ENCODE results near the gene DNAJA4. TPM values are rescaled to one million over a fixed set of nuclear protein-coding genes. Genes with fewer than 3 reads are reported as not detected.

DNAJA4 gene
- total and polyA plus RNA-seq, 2 of the 8 experiments (the other 6 are each of a cell fraction or from before 2014, with no cell fraction given), result 3.6 to 6.2 TPM

DNA sequence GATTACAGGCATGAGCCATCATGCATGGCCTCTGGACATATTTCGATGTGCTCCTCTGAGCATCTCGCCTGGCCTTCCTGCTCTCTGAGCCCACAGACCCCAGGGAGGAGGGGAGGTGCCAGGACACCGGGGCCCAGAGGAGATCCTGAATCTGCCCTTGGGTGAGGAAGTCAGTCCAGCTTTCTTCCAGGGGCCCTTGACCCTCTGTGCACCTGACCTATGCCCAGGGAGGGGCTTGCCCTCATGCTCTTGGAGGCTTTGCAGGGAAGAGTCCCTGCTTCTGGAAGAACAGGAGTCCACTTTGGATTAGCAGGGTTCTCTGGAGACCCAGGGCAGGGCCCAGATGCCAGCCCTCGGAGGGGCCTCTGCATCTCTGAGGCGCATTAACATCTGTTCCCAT, 31.4 kb upstream of the DNAJA4 start:
- Histone ChIP-seq H3K36me3 (ENCODE audit: control insufficient read depth in 2 of 4, insufficient read depth in 4 of 4, low read length in 3 of 4) (no peaks in the 10 kb centered on the region), H2BK12ac (ENCODE audit: low read depth, low read length) (0 out of 2 replicates have a peak overlapping the region, but pooled peaks have one; percentile 45), H4K8ac (ENCODE audit: extremely low read depth, insufficient read depth, low read length) (no peak overlapping the region), H3K4me2 (ENCODE audit: insufficient read depth in 1 of 2, low read depth in 2 of 2, low read length in 2 of 2) (no peak overlapping the region), H3K4me3 (ENCODE audit: extremely low read depth in 1 of 4, insufficient read depth in 2 of 4, low read depth in 3 of 4, low read length in 4 of 4) (no peak overlapping the region), H3K23ac (ENCODE audit: insufficient read length) (no peak overlapping the region), H3K23me2 (ENCODE audit: low read depth, low read length) (no peaks in the 10 kb centered on the region), H4K5ac (ENCODE audit: insufficient read length, low read depth, low read length) (no peak overlapping the region), H3K27me3 (replicated peaks in 1 of 4; ENCODE audit: control insufficient read depth in 3 of 4, extremely low read depth in 1 of 4, insufficient read depth in 3 of 4, low read length in 3 of 4) (no peaks in the 10 kb centered on the region), H3K4ac (replicated peaks; ENCODE audit: insufficient read length, low read depth, low read length) (no peak overlapping the region), H3K4me1 (replicated peaks in 1 of 4; ENCODE audit: control insufficient read depth in 3 of 4, insufficient read depth in 4 of 4, low read length in 3 of 4) (peaks cover 6 to 16% (median 14%) of the 10 kb centered on the region in 4 experiments), H3K9ac (replicated peaks in 1 of 4; ENCODE audit: extremely low read depth in 1 of 4, low read depth in 3 of 4, low read length in 3 of 4) (no peak overlapping the region), H2BK20ac (ENCODE audit: low read length) (peak overlapping the region; percentile 73; the same call in 1 of the 2 replicates), H2AK5ac (ENCODE audit: low read depth, low read length) (no peak overlapping the region), H3K79me2 (ENCODE audit: control insufficient read depth in 1 of 2, insufficient read depth in 2 of 2, low read length in 2 of 2) (no peaks in the 10 kb centered on the region), H2BK5ac (ENCODE audit: low read depth, low read length) (peak overlapping the region; percentile 52; the same call in 1 of the 2 replicates), H3K27ac (ENCODE audit: low read depth, low read length) (no peak overlapping the region), H2BK15ac (ENCODE audit: low read length) (peak overlapping the region; percentile 65; the same call in 1 of the 2 replicates), H2AFZ (ENCODE audit: low read length) (no peak overlapping the region), H3K79me1 (ENCODE audit: low read depth, low read length) (no peaks in the 10 kb centered on the region), H3K14ac (ENCODE audit: insufficient read length) (no peak overlapping the region), H3K18ac (ENCODE audit: extremely low read depth, low read length) (no peak overlapping the region), H4K20me1 (replicated peaks in 1 of 2; ENCODE audit: control insufficient read depth in 1 of 2, insufficient read depth in 2 of 2, low read length in 2 of 2) (no peaks in the 10 kb centered on the region), H2BK120ac (replicated peaks; ENCODE audit: low read depth, low read length) (no peak overlapping the region), H3K9me3 (ENCODE audit: insufficient read depth in 2 of 2, low read depth in 1 of 2, low read length in 1 of 2) (no peaks in the 10 kb centered on the region), H4K91ac (replicated peaks; ENCODE audit: insufficient read length, low read length) (peak overlapping the region; percentile 45), H3K56ac (replicated peaks; ENCODE audit: insufficient read length, low read depth, low read length) (no peak overlapping the region)
- POLR2A ChIA-PET (ENCODE audit: partially characterized antibody), result no interaction called here
- TF ChIP-seq SAP30 (IDR thresholded peaks at IDR 0.05; ENCODE audit: insufficient read depth, insufficient replicate concordance, low read length) (no peak), SIN3A (conservative IDR thresholded peaks at IDR 0.05 in 1 of 2, IDR thresholded peaks at IDR 0.05 in 1 of 2; ENCODE audit: low read depth in 1 of 2, low read length in 2 of 2) (no peak), SIRT6 (IDR thresholded peaks at IDR 0.05; ENCODE audit: low read length) (no peak), SP2 (IDR thresholded peaks at IDR 0.05; ENCODE audit: low read length) (no peak), RNF2 (IDR thresholded peaks at IDR 0.05; ENCODE audit: borderline replicate concordance, low read depth, low read length, missing control alignments, poor library complexity, severe bottlenecking) (no peak), JUN (IDR thresholded peaks at IDR 0.05; ENCODE audit: low read depth, low read length) (no peak), SP4 (IDR thresholded peaks at IDR 0.05; ENCODE audit: low read length) (no peak), SP1 (IDR thresholded peaks at IDR 0.05; ENCODE audit: low read depth, low read length) (no peak), JUND (IDR thresholded peaks at IDR 0.05; ENCODE audit: low read length) (no peak), TCF12 (IDR thresholded peaks at IDR 0.05; ENCODE audit: low read depth, low read length) (no peak), MAFK (IDR thresholded peaks at IDR 0.05; ENCODE audit: low read depth, low read length) (no peak), HDAC6 (IDR thresholded peaks at IDR 0.05; ENCODE audit: low read depth, low read length) (no peak), PHF8 (conservative IDR thresholded peaks at IDR 0.05; ENCODE audit: low read depth, low read length) (no peak)
- TF ChIP-seq, protein P1, sequence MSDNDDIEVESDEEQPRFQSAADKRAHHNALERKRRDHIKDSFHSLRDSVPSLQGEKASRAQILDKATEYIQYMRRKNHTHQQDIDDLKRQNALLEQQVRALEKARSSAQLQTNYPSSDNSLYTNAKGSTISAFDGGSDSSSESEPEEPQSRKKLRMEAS (IDR thresholded peaks at IDR 0.05), result no peak
- CTCF ChIA-PET (ENCODE audit: partially characterized antibody), result interaction anchor here (1.8 to 16.2 kb wide), 5 partner anchors 7 to 121 kb away, joined by 5 to 285 read pairs (median 31); no protein-coding TSS in a partner anchor
- WGBS, 2 experiments (ENCODE audit: extremely low coverage in 1 of 2, insufficient coverage in 1 of 2, insufficient read length in 1 of 2, insufficient replicate concordance in 2 of 2, low coverage in 1 of 2, low lambda C conversion rate in 2 of 2, missing lambda C conversion rate in 1 of 2), result 97% methylated on average over 5 of the region's 5 CpGs; no CpG with 5 or more reads in 1 of the 2 experiments
- FAIRE-seq (no peak), DNase-seq (ENCODE audit: low read depth in 1 of 2, low spot score in 2 of 2) (no peak)
